ENCODE results near the gene ZBTB7C.

GRCh38 chr18:48216639-48217257, 192.4 kb downstream of the ZBTB7C start:
- TF ChIP-seq CTCF (IDR thresholded peaks at IDR 0.05; ENCODE audit: borderline replicate concordance, extremely low read depth, low read length, poor library complexity, severe bottlenecking), result no peak
- TF ChIP-seq EZH2 (IDR thresholded peaks at IDR 0.05; ENCODE audit: borderline replicate concordance, low read depth, low read length, severe bottlenecking), result no peak
